Mesenchymal stem cell (in vitro differentiated cells and primary cell): Measurements from ENCODE around the gene SLC29A3.

Experiments
- DNase-seq: peaks from one replicate; pipeline ENCODE4 v3.0.0-alpha.2; 2013
- H2AFZ ChIP-seq: one replicate; pipeline ENCODE4 v1.6.1; 2013; ENCODE audit warnings: low read depth, mild to moderate bottlenecking, control low read depth, inconsistent platforms, low read length, moderate library complexity
- H2AK5ac ChIP-seq: 2 replicates; pipeline ENCODE4 v1.6.1; 2013; ENCODE audit warnings: low read length, moderate library complexity, mild to moderate bottlenecking, inconsistent platforms; ENCODE audit not compliant: severe bottlenecking
- H2BK120ac ChIP-seq: one replicate; pipeline ENCODE4 v1.6.1; 2013; ENCODE audit warnings: low read depth, mild to moderate bottlenecking, inconsistent platforms, low read length, moderate library complexity
- H2BK12ac ChIP-seq, 2 experiments: one replicate each; pipeline ENCODE4 v1.6.1; 2013; ENCODE audit warnings: inconsistent platforms in 2 of 2, low read length in 2 of 2, mild to moderate bottlenecking in 2 of 2, moderate library complexity in 2 of 2, control low read depth in 1 of 2
- H2BK15ac ChIP-seq: one replicate; pipeline ENCODE4 v1.6.1; 2013; ENCODE audit warnings: mild to moderate bottlenecking, low read depth, inconsistent platforms; ENCODE audit not compliant: poor library complexity, severe bottlenecking
- H2BK5ac ChIP-seq: 2 replicates; pipeline ENCODE4 v1.6.1; 2013; ENCODE audit warnings: low read depth, mild to moderate bottlenecking, low read length, control low read depth, inconsistent platforms; ENCODE audit not compliant: poor library complexity, severe bottlenecking
- H3K14ac ChIP-seq, 2 experiments: one replicate each; pipeline ENCODE4 v1.6.1; 2013; ENCODE audit warnings: inconsistent platforms in 2 of 2, low read length in 2 of 2, control low read depth in 1 of 2, mild to moderate bottlenecking in 1 of 2, moderate library complexity in 1 of 2
- H3K18ac ChIP-seq, 2 experiments: one replicate each; pipeline ENCODE4 v1.6.1; 2013; ENCODE audit warnings: inconsistent platforms in 2 of 2, low read length in 2 of 2, control low read depth in 1 of 2, low read depth in 1 of 2, mild to moderate bottlenecking in 1 of 2
- H3K23ac ChIP-seq, 2 experiments: one replicate each; pipeline ENCODE4 v1.6.1; 2013; ENCODE audit warnings: inconsistent platforms in 2 of 2, low read length in 2 of 2, mild to moderate bottlenecking in 2 of 2, moderate library complexity in 2 of 2, control low read depth in 1 of 2
- H3K27ac ChIP-seq: 2 replicates; pipeline ENCODE4 v1.5.1; 2013; ENCODE audit warnings: mild to moderate bottlenecking, moderate library complexity, low read length, control low read depth, inconsistent platforms; ENCODE audit not compliant: poor library complexity, severe bottlenecking
- H3K27me3 ChIP-seq, 2 experiments: 2 replicates each; pipeline versions ENCODE4 v1.6.1 to v1.7.0; 2013; ENCODE audit warnings: low read length in 2 of 2, mild to moderate bottlenecking in 2 of 2, moderate library complexity in 2 of 2, control low read depth in 1 of 2, inconsistent platforms in 1 of 2; ENCODE audit not compliant: control insufficient read depth in 1 of 2, insufficient read depth in 1 of 2
- H3K36me3 ChIP-seq, 2 experiments: 2 replicates each; pipeline versions ENCODE4 v1.6.1 to v1.7.0; 2013; ENCODE audit warnings: low read length in 2 of 2, control low read depth in 1 of 2, inconsistent platforms in 1 of 2, low read depth in 1 of 2, mild to moderate bottlenecking in 1 of 2; ENCODE audit not compliant: insufficient read depth in 2 of 2, control insufficient read depth in 1 of 2
- H3K4ac ChIP-seq, 2 experiments: one replicate each; pipeline ENCODE4 v1.6.1; 2013; ENCODE audit warnings: inconsistent platforms in 2 of 2, low read length in 2 of 2, mild to moderate bottlenecking in 2 of 2, moderate library complexity in 2 of 2, control low read depth in 1 of 2, low read depth in 1 of 2
- H3K4me1 ChIP-seq: 2 replicates; pipeline ENCODE4 v1.6.1; 2013; ENCODE audit warnings: low read depth, low read length, control low read depth; ENCODE audit not compliant: control insufficient read depth, insufficient read depth
- H3K4me2 ChIP-seq: 2 replicates; pipeline ENCODE4 v1.6.1; 2013; ENCODE audit warnings: low read length, mild to moderate bottlenecking, inconsistent platforms; ENCODE audit not compliant: poor library complexity, severe bottlenecking
- H3K4me3 ChIP-seq, 2 experiments: 2 replicates each; pipeline versions ENCODE4 v1.5.1 to v1.7.0; 2013; ENCODE audit warnings: low read length in 2 of 2, mild to moderate bottlenecking in 2 of 2, control low read depth in 1 of 2, low read depth in 1 of 2; ENCODE audit not compliant: insufficient read depth in 1 of 2
- H3K79me1 ChIP-seq: replicated peaks from 2 replicates; pipeline ENCODE4 v1.6.1; 2013; ENCODE audit warnings: mild to moderate bottlenecking, control low read depth, low read length, inconsistent platforms; ENCODE audit not compliant: poor library complexity, severe bottlenecking
- H3K9ac ChIP-seq: 2 replicates; pipeline ENCODE4 v1.7.0; 2013; ENCODE audit warnings: mild to moderate bottlenecking, low read length, moderate library complexity
- H3K9me3 ChIP-seq: 2 replicates; pipeline ENCODE4 v1.7.0; 2013; ENCODE audit warnings: mild to moderate bottlenecking, low read length; ENCODE audit not compliant: control insufficient read depth
- H4K8ac ChIP-seq: one replicate; pipeline ENCODE4 v1.6.1; 2013; ENCODE audit warnings: inconsistent platforms, mild to moderate bottlenecking, low read length, moderate library complexity
- H4K91ac ChIP-seq: one replicate; pipeline ENCODE4 v1.6.1; 2013; ENCODE audit warnings: mild to moderate bottlenecking, low read length, inconsistent platforms
- WGBS: methylation state at CpG from one replicate; pipeline ENCODE4 v1.1.7; 2013; ENCODE audit warnings: mixed read lengths; 5-methylcytosine and 5-hydroxymethylcytosine counted together

Gene SLC29A3

DNA sequence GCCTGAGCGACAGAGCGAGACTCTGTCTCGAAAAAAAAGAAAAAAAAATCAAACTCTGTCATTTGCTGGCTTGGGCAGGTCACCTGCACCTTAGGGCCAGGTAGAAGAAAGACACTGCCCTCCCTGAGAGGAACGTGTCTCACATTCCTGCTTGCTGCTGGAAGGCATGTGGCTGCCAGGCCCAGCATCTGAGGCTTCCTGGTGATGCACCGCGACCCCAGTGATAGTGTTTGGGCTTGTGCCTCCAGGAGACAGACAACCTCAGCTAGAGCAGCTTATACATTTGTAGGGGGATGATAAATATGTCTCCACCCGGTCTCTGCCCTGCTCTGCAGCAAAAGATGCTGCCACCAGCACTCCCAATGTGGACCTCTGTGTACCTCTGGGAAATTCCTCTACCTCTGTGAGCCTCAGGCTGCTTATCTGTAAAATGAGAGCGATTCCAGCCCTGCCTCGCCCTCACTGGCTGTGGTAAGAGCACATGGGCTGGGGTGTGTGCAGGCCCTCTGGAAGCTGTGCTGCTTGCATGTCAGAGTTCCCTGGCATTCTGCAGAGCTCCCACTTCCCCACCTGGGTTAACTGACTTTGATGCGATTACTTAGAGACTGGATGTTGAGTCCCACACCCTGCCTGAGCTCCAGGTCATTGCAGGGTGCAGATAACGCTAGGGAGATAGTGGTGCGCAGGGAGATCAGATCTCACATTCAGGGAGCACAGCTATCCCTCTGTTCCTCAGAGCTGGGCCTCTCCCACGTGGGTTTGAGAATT, 19.9 kb downstream of the SLC29A3 start:
- Histone ChIP-seq H3K79me1 (no peaks in the 10 kb centered on the region), H2BK15ac (no peak overlapping the region), H3K23ac (no peak overlapping the region), H2BK12ac (no peak overlapping the region), H2AK5ac (no peak overlapping the region), H3K4me3 (no peak overlapping the region), H3K4me1 (peaks cover 14% of the 10 kb centered on the region), H3K4me2 (no peak overlapping the region), H2BK120ac (no peak overlapping the region), H2AFZ (no peak overlapping the region), H2BK5ac (no peak overlapping the region), H3K27me3 (peaks cover 0 to 21% of the 10 kb centered on the region in 2 experiments), H3K14ac (no peak overlapping the region), H3K9ac (no peak overlapping the region), H3K18ac (no peak overlapping the region), H3K4ac (no peak overlapping the region), H4K8ac (no peak overlapping the region), H4K91ac (no peak overlapping the region), H3K36me3 (peaks cover 0 to 13% of the 10 kb centered on the region in 2 experiments), H3K9me3 (no peaks in the 10 kb centered on the region), H3K27ac (no peak overlapping the region)
- no peak for DNase-seq
- 84% methylated on average over 13 of the region's 13 CpGs for WGBS

GRCh38 chr10:71339796-71340589, 20.9 kb downstream of the SLC29A3 start:
- Histone ChIP-seq H2BK12ac (no peak overlapping the region), H3K36me3 (peaks cover 0 to 13% of the 10 kb centered on the region in 2 experiments), H2BK5ac (no peak overlapping the region), H3K23ac (no peak overlapping the region), H4K8ac (no peak overlapping the region), H3K4me2 (no peak overlapping the region), H3K4me1 (peaks cover 14% of the 10 kb centered on the region), H4K91ac (no peak overlapping the region), H3K9ac (no peak overlapping the region), H3K9me3 (no peaks in the 10 kb centered on the region), H3K4me3 (no peak overlapping the region), H3K79me1 (no peaks in the 10 kb centered on the region), H2BK15ac (no peak overlapping the region), H3K4ac (no peak overlapping the region), H3K14ac (no peak overlapping the region), H3K27ac (no peak overlapping the region), H2AK5ac (no peak overlapping the region), H2AFZ (no peak overlapping the region), H3K27me3 (peaks cover 0 to 25% of the 10 kb centered on the region in 2 experiments), H3K18ac (no peak overlapping the region), H2BK120ac (no peak overlapping the region)
- 92% methylated on average over 8 of the region's 10 CpGs for WGBS
- no peak for DNase-seq

DNA sequence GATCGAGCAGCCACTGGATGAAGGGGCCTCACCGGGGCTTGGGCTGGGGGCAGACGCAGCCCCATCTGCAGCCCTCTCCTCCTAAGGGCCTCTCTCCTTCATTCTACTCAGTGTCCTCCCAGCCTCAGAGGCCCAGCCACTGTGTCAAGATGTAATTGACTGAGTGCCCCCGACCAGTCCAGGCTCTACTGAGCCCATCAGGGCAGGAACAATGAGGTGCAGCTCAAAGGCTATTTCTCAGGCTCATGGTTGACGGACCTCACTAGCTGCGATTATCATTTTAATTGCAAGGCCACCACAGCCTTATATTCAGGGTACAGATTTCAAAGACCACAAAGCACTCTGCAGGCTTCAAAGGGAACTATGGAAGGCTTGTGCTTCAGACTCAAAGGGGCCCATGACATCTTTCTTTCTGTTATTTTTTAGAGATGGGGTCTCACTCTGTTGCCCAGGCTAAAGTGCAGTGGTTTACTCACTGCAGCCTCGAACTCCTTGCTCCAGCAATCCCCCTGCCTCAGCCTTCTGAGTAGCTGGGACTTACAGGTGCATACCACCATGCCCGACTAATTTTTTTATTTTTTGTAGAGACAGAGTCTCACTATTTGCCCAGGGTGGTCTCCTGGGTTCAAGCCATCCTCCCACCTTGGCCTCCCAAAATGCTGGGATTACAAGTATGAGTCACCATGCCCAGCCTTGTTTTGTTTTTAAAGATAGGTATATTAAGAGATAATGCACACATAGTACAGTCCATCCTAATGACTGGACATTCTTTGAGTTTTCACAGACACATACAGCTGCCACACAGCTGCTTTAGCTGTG, 23.7 kb downstream of the SLC29A3 start:
- 88% methylated on average over 8 of the region's 8 CpGs for WGBS
- no peak overlapping the region for H3K23ac ChIP-seq
- peaks cover 7 to 27% of the 10 kb centered on the region in 2 experiments for H3K27me3 ChIP-seq
- H3K9ac ChIP-seq, result no peak overlapping the region
- H2AFZ ChIP-seq, result no peak overlapping the region
- peaks cover 8% of the 10 kb centered on the region for H3K4me1 ChIP-seq
- no peak overlapping the region for H3K4ac ChIP-seq
- no peak overlapping the region for H2AK5ac ChIP-seq
- H3K9me3 ChIP-seq, result no peaks in the 10 kb centered on the region
- no peak for DNase-seq
- no peaks in the 10 kb centered on the region for H3K79me1 ChIP-seq
- no peak overlapping the region for H3K27ac ChIP-seq
- no peak overlapping the region for H3K18ac ChIP-seq
- peaks cover 0 to 13% of the 10 kb centered on the region in 2 experiments for H3K36me3 ChIP-seq
- no peak overlapping the region for H2BK120ac ChIP-seq
- H2BK5ac ChIP-seq, result no peak overlapping the region
- H4K8ac ChIP-seq, result no peak overlapping the region
- H2BK15ac ChIP-seq, result no peak overlapping the region
- no peak overlapping the region for H3K4me2 ChIP-seq
- H4K91ac ChIP-seq, result no peak overlapping the region
- no peak overlapping the region for H3K4me3 ChIP-seq
- no peak overlapping the region for H3K14ac ChIP-seq
- no peak overlapping the region for H2BK12ac ChIP-seq
